Measurements from ENCODE around the gene HOXC9. TPM values are rescaled to one million over a fixed set of nuclear protein-coding genes. Genes with fewer than 3 reads are reported as not detected.

The HOXC9 gene
- polyA plus RNA-seq, 2 of the 4 experiments (the other 2 are of a cell fraction) = 5.2 to 6.6 TPM

GRCh38 chr12:53981634-53982565 is 18.1 kb upstream of the HOXC9 start:
- no peak for FAIRE-seq
- no peak overlapping the region for H3K4me3 ChIP-seq
- no peaks in the 10 kb centered on the region for H3K9me3 ChIP-seq
- H3K4me1 ChIP-seq = peaks cover 32% of the 10 kb centered on the region
- CTCF ChIA-PET = interaction anchor here (0.7 to 1.6 kb wide), 4 partner anchors 226 to 233 kb away, joined by 3 to 5 read pairs (median 3); no protein-coding TSS in a partner anchor
- DNase-seq (ENCODE audit: low read depth in 1 of 2, low spot score in 1 of 2) = no peak
- TF ChIP-seq EP300 (IDR thresholded peaks at IDR 0.05) (no peak), MAX (IDR thresholded peaks at IDR 0.05) (no peak), HDAC2 (IDR thresholded peaks at IDR 0.05) (no peak), USF2 (IDR thresholded peaks at IDR 0.05) (no peak), ZNF302 (CRISPR knock-in tag; IDR thresholded peaks at IDR 0.05) (no peak), MAFK (IDR thresholded peaks at IDR 0.05; ENCODE audit: partially characterized antibody) (no peak), BHLHE40 (IDR thresholded peaks at IDR 0.05; ENCODE audit: low read depth, low read length) (no peak), ZC3H11A (IDR thresholded peaks at IDR 0.05) (no peak), EHF (CRISPR knock-in tag; IDR thresholded peaks at IDR 0.05) (no peak), HES2 (IDR thresholded peaks at IDR 0.05) (no peak), FOSL2 (IDR thresholded peaks at IDR 0.05) (no peak), FOSL2 (CRISPR knock-in tag; IDR thresholded peaks at IDR 0.05) (no peak), PBX3 (IDR thresholded peaks at IDR 0.05) (no peak), TFCP2L1 (CRISPR knock-in tag; IDR thresholded peaks at IDR 0.05) (no peak), E2F6 (IDR thresholded peaks at IDR 0.05; ENCODE audit: borderline replicate concordance, low read depth) (no peak), RCOR1 (IDR thresholded peaks at IDR 0.05; ENCODE audit: low read depth, low read length) (no peak), ZSCAN20 (CRISPR knock-in tag; IDR thresholded peaks at IDR 0.05) (no peak), CHD4 (IDR thresholded peaks at IDR 0.05; ENCODE audit: borderline replicate concordance) (no peak), POLR2AphosphoS2 (conservative IDR thresholded peaks at IDR 0.05; ENCODE audit: low read length) (no peak), RAD21 (conservative IDR thresholded peaks at IDR 0.05 in 1 of 2, IDR thresholded peaks at IDR 0.05 in 1 of 2) (no peak), RFX5 (IDR thresholded peaks at IDR 0.05) (no peak)
- H3K27ac ChIP-seq = 0 out of 6 replicates have a peak overlapping the region, but pooled peaks of 1 of the 2 experiments have one; percentile 2
- H3K4me2 ChIP-seq = no peak overlapping the region
- POLR2A ChIA-PET = no interaction called here
- no peak for ATAC-seq
- 81% methylated on average over 30 of the region's 30 CpGs for WGBS (ENCODE audit: missing lambda C conversion rate)

GRCh38 chr12:53982648-53983567 is 17.1 kb upstream of the HOXC9 start:
- ATAC-seq (no peak), DNase-seq (ENCODE audit: low read depth in 1 of 2, low spot score in 1 of 2) (no peak), FAIRE-seq (no peak)
- WGBS (ENCODE audit: missing lambda C conversion rate) = 88% methylated on average over 26 of the region's 26 CpGs
- Histone ChIP-seq H3K4me1 (peaks cover 26% of the 10 kb centered on the region), H3K9me3 (no peaks in the 10 kb centered on the region), H3K27ac (no peak overlapping the region), H3K4me2 (no peak overlapping the region), H3K4me3 (no peak overlapping the region)
- no peak for TF ChIP-seq CBX2 (IDR thresholded peaks at IDR 0.05; ENCODE audit: borderline replicate concordance, low read depth)
- TF ChIP-seq SMC3 (IDR thresholded peaks at IDR 0.05) = no peak
- TF ChIP-seq RNF2 (IDR thresholded peaks at IDR 0.05; ENCODE audit: borderline replicate concordance, low read depth) = no peak
- no peak for TF ChIP-seq TP53 (CRISPR knock-in tag; IDR thresholded peaks at IDR 0.05)
- no peak for TF ChIP-seq FOSL2 (IDR thresholded peaks at IDR 0.05)
- TF ChIP-seq FOSL2 (CRISPR knock-in tag; IDR thresholded peaks at IDR 0.05) = no peak
- no peak for TF ChIP-seq RAD21 (conservative IDR thresholded peaks at IDR 0.05 in 1 of 2, IDR thresholded peaks at IDR 0.05 in 1 of 2)
- CTCF ChIA-PET = no interaction called here
- POLR2A ChIA-PET = no interaction called here
